ENCODE measurements around the gene GDPD5. TPM values are rescaled to one million over a fixed set of nuclear protein-coding genes. Genes with fewer than 3 reads are reported as not detected.

Gene GDPD5
- total and polyA plus RNA-seq, 12 donors: 4.1 to 110 (median 14.5) TPM

DNA sequence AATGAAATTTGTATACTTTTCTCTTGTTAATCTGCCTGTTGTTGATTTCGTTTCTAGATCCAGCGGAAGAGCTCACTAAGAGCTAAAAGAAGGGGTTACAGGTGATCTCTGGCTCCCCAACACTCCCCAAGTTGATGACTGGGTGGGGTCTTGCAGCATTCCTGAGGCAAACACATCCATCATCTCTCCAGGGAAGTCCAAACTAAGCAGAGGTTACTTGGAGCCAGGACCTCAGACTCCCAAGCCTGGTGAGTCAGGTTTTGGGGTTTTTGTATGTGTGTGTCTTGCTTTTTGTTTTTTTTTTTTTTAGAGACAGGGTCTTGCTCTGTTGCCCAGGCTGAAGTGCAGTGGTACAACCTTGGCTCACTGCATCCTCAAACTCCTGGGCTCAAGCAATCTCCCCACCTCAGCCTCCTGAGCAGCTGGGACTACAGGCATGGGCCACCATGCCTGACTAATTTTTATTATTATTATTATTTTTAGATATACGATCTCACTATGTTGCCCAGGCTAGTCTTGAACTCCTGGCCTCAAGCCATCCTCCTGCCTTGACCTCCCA lies 137.9 kb downstream of the GDPD5 start:
- H3K27ac ChIP-seq: no peak overlapping the region
- no peak overlapping the region for H3K4me3 ChIP-seq
- 51 to 64% (median 57%) methylated on average over 3 of the region's 3 CpGs for WGBS, 4 donors
- no peaks in the 10 kb centered on the region for H3K9me3 ChIP-seq (replicated peaks in 1 of 3)
- no peaks in the 10 kb centered on the region for H3K36me3 ChIP-seq (replicated peaks in 1 of 2)
- intact Hi-C loops (cut with DNase I): loop anchor here (2.0 to 10.0 kb wide), 2 partner anchors 63 to 143 kb away; no protein-coding TSS in a partner anchor
- TF ChIP-seq, protein P1, sequence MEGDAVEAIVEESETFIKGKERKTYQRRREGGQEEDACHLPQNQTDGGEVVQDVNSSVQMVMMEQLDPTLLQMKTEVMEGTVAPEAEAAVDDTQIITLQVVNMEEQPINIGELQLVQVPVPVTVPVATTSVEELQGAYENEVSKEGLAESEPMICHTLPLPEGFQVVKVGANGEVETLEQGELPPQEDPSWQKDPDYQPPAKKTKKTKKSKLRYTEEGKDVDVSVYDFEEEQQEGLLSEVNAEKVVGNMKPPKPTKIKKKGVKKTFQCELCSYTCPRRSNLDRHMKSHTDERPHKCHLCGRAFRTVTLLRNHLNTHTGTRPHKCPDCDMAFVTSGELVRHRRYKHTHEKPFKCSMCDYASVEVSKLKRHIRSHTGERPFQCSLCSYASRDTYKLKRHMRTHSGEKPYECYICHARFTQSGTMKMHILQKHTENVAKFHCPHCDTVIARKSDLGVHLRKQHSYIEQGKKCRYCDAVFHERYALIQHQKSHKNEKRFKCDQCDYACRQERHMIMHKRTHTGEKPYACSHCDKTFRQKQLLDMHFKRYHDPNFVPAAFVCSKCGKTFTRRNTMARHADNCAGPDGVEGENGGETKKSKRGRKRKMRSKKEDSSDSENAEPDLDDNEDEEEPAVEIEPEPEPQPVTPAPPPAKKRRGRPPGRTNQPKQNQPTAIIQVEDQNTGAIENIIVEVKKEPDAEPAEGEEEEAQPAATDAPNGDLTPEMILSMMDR (IDR thresholded peaks at IDR 0.05): no peak
- no peak for TF ChIP-seq POLR2A (IDR thresholded peaks at IDR 0.05)
- no peak for DNase-seq
- peaks cover 0 to 3% of the 10 kb centered on the region in 2 donors for H3K4me1 ChIP-seq (replicated peaks in 1 of 2)
- H3K27me3 ChIP-seq: peaks cover 6% of the 10 kb centered on the region

DNA sequence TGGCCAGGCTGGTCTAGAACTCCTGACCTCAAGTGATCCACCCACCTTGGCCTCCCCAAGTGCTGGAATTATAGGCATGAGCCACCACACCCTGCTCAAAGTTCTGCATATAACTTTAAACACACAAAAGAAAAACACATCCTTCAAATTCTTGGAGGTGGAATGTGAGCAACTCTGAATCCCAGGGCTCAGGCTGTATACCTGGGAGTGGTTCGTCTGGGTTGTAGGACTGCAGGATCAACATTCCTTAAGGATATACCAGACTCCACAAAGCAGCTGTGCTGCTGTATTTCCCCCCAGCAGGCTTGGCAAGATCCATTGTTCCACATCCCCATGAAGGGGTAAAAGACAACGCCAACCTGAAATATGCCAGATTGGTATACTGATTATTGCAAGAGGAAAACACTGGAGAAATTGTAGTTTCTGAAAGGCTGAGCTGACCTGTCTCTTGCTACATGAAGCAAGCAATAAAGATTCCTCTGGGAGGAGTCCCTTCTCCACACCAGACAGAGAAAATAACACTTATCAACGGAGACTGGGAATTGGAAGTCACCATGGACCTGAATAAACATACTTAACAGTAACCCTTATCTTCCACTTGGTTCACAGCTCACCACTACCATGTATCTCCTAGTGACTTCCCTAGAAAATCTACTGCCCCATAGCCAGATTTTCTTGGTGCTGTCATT lies 138.7 kb downstream of the GDPD5 start:
- Histone ChIP-seq H3K4me1 (replicated peaks in 1 of 2) (peaks cover 0 to 3% of the 10 kb centered on the region in 2 donors), H3K36me3 (replicated peaks in 1 of 2) (no peaks in the 10 kb centered on the region), H3K9me3 (replicated peaks in 1 of 3) (no peaks in the 10 kb centered on the region), H3K4me3 (no peak overlapping the region), H3K27ac (no peak overlapping the region), H3K27me3 (peaks cover 6% of the 10 kb centered on the region)
- no peak for DNase-seq
- no peak for TF ChIP-seq POLR2A (IDR thresholded peaks at IDR 0.05)
- TF ChIP-seq, protein P1 (IDR thresholded peaks at IDR 0.05): no peak
- WGBS, 4 donors: 48 to 71% (median 54%) methylated on average over 3 of the region's 3 CpGs
- intact Hi-C loops (cut with DNase I): loop anchor here in 1 of 2 donors (10.0 kb wide), 1 partner anchor 62 kb away; no protein-coding TSS in a partner anchor

Small RNAs within 50 kb of the gene (small RNA-seq; reads per million reads assigned to genes)
- 0 reads per million in 2 donors for gene SNORD15A
- 34.8 to 113 reads per million in 2 donors for gene SNORD15B

Other genes starting within 250 kb of the GDPD5 start
- 10 to 100 TPM; 23.7 to 54.2 (median 32.0) TPM for gene ARRB1, start 174.3 kb downstream of the GDPD5 start, total RNA-seq
- 10 to 100 TPM in 1 of 3 donors, 1 to 10 TPM in 2; 4.9 to 15.2 (median 8.8) TPM for gene ARRB1, start 174.3 kb downstream of the GDPD5 start, polyA plus RNA-seq
- 1,000 to 10,000 TPM in 8 of 9 donors, 100 to 1,000 TPM in 1; 776 to 2,024 (median 1,323) TPM for gene RPS3, start 126.4 kb downstream of the GDPD5 start, total RNA-seq
- gene RPS3, start 126.4 kb downstream of the GDPD5 start, polyA plus RNA-seq: 1,000 to 10,000 TPM; 1,074 to 1,454 (median 1,425) TPM
- 1 to 10 TPM in 3 of 9 donors, under 1 TPM in 6; 0.25 to 2.0 (median 0.91) TPM for gene KLHL35, start 92.7 kb downstream of the GDPD5 start, total RNA-seq
- gene KLHL35, start 92.7 kb downstream of the GDPD5 start, polyA plus RNA-seq: 1 to 10 TPM in 2 of 3 donors, under 1 TPM in 1; 0.38 to 3.5 (median 1.4) TPM
- 100 to 1,000 TPM; 111 to 529 (median 220) TPM for gene SERPINH1, start 36.3 kb upstream of the GDPD5 start, total RNA-seq
- 100 to 1,000 TPM in 2 of 3 donors, 10 to 100 TPM in 1; 93.6 to 152 (median 127) TPM for gene SERPINH1, start 36.3 kb upstream of the GDPD5 start, polyA plus RNA-seq
- 10 to 100 TPM; 11.4 to 56.0 (median 20.2) TPM for gene MAP6, start 143.1 kb upstream of the GDPD5 start, total RNA-seq
- 10 to 100 TPM; 28.6 to 34.8 (median 33.1) TPM for gene MAP6, start 143.1 kb upstream of the GDPD5 start, polyA plus RNA-seq
- gene MOGAT2, start 191.9 kb upstream of the GDPD5 start, total RNA-seq: under 1 TPM in 2 of 9 donors, not detected in 7; 0.11 to 0.14 TPM
- gene MOGAT2, start 191.9 kb upstream of the GDPD5 start, polyA plus RNA-seq: under 1 TPM in 2 of 3 donors, not detected in 1; 0.16 to 0.34 TPM
- gene DGAT2, start 242.8 kb upstream of the GDPD5 start, total RNA-seq: 10 to 100 TPM in 3 of 9 donors, 1 to 10 TPM in 6; 2.1 to 24.0 (median 9.1) TPM
- gene DGAT2, start 242.8 kb upstream of the GDPD5 start, polyA plus RNA-seq: 10 to 100 TPM in 1 of 3 donors, 1 to 10 TPM in 2; 2.6 to 79.2 (median 4.0) TPM

All from adrenal gland (tissue), 12 donors.